ENCODE measurements around the gene POGLUT2. TPM values are rescaled to one million over a fixed set of nuclear protein-coding genes. Genes with fewer than 3 reads are reported as not detected.

POGLUT2 gene
- polyA plus RNA-seq, 12 donors = 15.6 to 40.8 (median 27.0) TPM; not detected in 1

DNA sequence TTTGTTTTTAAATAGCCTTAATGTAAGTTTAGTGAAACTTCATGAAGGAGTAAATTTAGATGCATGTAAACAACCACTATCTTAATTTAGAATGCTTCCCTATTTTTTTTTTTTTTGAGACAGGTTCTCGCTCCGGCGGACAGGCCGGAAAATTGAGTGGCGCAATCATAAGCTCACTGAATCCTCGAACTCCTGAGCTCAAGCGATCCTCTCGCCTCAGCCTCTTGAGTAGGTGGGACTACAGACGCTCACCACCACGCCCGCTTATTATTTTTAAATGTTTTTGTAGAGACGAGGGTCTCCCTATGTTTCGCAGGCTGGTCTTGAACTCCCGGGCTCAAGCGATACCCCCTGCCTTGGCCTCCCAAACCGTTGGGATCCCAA, 26.7 kb downstream of the POGLUT2 start:
- DNase-seq = no peak

DNA sequence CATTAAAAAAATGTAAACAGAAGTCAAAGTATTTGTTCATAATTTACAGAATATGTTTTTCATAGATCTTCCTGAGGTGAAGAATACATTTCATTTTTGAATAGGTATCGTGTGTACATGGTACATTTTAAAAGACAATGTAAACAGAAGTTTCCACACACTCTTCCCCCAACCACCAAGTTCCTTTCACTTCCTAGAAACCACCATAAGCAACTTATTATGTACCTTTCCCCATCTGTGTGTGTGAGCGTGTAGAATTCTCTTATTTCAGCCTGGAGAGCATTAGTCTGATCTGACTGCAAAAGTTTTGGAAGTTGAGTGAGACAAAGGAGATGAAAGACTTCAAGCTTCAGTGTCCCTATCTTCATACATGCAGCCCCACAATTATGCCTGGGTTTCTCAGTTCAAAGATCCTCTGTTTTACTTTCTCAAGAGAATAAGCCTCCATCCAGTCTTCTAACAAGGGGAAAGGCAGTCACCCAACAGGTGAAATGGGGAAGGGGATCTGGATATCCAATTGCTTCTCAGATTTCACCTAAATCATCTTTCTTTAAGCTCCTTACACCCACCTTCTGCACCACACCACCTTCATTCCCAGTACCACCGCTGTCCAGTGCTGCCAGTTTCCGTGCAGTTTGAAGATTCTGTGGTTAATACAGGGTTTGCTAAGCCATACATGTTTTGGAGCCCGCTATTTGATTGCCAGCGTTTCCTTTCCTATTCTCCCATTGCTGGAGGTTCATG, 27.3 kb downstream of the POGLUT2 start:
- no peak for DNase-seq

DNA sequence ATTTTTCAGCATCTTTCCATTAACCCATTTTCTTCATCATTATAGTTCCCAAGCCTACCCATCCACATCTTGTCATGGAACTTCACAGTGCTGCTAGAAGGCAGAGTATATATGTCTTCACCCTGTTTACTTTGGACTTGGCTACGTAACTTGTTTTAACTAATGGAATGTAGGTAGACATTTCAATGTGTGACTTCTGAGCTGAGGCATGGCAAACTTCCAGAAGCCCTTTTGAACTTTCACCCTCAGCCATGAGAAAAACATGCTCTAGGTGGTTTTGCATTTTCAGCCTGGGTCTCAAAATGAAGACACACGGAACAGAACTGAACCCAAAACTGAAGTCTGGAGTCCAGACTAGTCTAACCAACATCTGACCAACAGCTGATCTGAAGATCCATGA, 28.3 kb downstream of the POGLUT2 start:
- DNase-seq = no peak

DNA sequence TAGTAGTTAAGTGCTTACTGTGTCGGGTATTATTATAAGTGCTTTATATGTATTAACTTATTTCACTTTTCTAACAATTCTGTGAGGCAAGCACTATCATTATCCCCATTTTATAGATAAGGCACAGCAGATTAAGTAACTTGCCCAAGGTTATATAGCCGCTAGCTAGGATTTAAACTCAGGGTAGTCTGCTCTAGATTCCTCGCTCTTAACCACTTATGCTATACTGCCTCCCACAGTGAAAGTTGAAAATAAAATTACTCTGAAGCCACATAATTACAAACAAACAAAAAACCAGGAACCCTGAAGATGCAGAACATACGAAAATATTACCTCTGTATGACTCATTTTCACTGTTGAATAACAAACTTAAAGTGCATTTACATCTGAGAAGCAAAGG, 29.1 kb downstream of the POGLUT2 start:
- DNase-seq = no peak

DNA sequence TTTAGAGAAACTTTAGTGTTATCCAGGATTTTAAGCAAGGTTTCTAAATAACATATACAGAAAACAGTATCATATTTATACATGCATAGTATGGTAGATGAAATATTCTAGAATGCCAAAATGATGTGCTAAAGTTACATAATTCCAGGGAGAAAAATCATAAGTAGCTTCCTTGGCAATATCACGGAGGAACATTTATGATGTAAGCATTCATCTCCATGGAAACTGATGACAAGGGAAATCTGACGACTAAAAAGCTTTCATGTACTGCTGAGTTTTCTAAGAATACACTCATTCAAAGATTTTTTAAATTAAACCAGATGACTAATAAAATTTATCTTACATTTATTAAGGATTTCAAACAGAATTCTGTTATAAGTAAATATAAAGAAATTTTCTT, 29.9 kb downstream of the POGLUT2 start:
- DNase-seq = peak; percentile 12

GRCh38 chr13:102763741-102764140, 35.0 kb downstream of the POGLUT2 start:
- DNase-seq = no peak

- DNase-seq = no peak
Measured at GRCh38 chr13:102761071-102761470, 37.7 kb downstream of the POGLUT2 start.

GRCh38 chr13:102758842-102759241, 39.9 kb downstream of the POGLUT2 start:
- DNase-seq = no peak

GRCh38 chr13:102757006-102757405, 41.8 kb downstream of the POGLUT2 start:
- DNase-seq = no peak

DNA sequence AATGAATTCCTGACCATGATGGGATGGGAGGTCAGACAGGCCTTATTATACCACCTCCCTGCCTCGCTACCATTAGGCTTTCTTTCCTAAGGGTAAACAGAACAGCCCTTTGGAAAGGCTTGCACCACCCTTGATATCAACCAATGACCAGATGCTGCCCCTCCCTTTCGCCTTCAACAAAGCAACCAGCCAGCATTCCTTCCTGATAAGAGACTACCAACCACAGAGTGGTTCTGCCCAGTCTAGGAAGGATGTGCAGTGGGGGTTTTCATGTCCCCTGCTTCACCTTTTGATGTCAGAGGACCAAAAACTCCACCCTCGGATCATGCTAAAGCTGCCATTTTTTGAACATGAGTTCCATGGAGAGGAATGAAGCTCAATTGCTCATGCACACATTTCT, 46.9 kb downstream of the POGLUT2 start:
- DNase-seq = no peak

- no peak for DNase-seq
Measured at GRCh38 chr13:102742506-102742905, 56.3 kb downstream of the POGLUT2 start.

- no peak for DNase-seq
Measured at GRCh38 chr13:102742101-102742500, 56.7 kb downstream of the POGLUT2 start.

Other genes with a start within 250 kb of the POGLUT2 start
- 10 to 100 TPM; 23.4 to 77.3 (median 64.1) TPM for gene TPP2, start 202.0 kb downstream of the POGLUT2 start, polyA plus RNA-seq (ENCODE audit: insufficient read length in 12 of 12)
- 10 to 100 TPM in 10 of 12 donors, 1 to 10 TPM in 1, not detected in 1; 8.5 to 55.7 (median 24.3) TPM for gene METTL21C, start 103.9 kb downstream of the POGLUT2 start, polyA plus RNA-seq (ENCODE audit: insufficient read length in 12 of 12)
- gene TEX30, start 25.2 kb downstream of the POGLUT2 start, polyA plus RNA-seq (ENCODE audit: insufficient read length in 12 of 12) = 10 to 100 TPM in 10 of 12 donors, 1 to 10 TPM in 1, not detected in 1; 9.2 to 31.7 (median 14.7) TPM
- gene BIVM, start 143 bp upstream of the POGLUT2 start, polyA plus RNA-seq (ENCODE audit: insufficient read length in 12 of 12) = 10 to 100 TPM in 11 of 12 donors, not detected in 1; 24.6 to 53.0 (median 33.5) TPM
- gene ERCC5, start 47.1 kb upstream of the POGLUT2 start, polyA plus RNA-seq (ENCODE audit: insufficient read length in 12 of 12) = 10 to 100 TPM in 11 of 12 donors, not detected in 1; 32.5 to 89.5 (median 43.2) TPM

All from muscle of arm (tissue), 12 donors.